Measurements from ENCODE around the gene HACD1.

GRCh38 chr10:17563452-17563851 is 53.7 kb downstream of the HACD1 start:
- no peak for TF ChIP-seq CTCF (IDR thresholded peaks at IDR 0.05)
- no peak for TF ChIP-seq EP300 (IDR thresholded peaks at IDR 0.05)
